ENCODE data around the gene SETD5.

SETD5 gene

DNA sequence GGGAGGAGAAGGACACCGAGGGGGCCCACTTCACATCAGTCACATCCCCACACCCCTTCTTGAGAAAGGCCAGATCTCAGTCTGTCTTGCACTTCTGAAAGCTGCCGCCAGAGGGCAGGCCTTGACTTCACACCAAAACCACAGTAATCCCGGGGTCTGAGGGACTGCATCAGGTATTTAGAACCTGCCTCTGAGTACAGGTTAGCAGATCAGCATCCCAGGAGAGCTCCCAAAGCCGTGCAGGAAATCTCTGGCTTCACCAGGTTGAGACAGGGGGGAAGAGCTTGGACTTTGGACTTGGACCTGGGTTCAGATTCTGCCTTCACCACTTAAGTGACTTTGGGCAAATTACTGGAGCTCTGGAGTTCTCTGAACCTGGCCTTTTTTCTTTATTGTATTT, 105.9 kb downstream of the SETD5 start:
- TF ChIP-seq CTCF (conservative IDR thresholded peaks at IDR 0.05) (peak; percentile 87), ZFX (IDR thresholded peaks at IDR 0.05) (no peak)
- no peak overlapping the region for H3K27ac ChIP-seq

- TF ChIP-seq CTCF (conservative IDR thresholded peaks at IDR 0.05) (no peak), ZFX (IDR thresholded peaks at IDR 0.05) (no peak)
- H3K27ac ChIP-seq: no peak overlapping the region
Observed at GRCh38 chr3:9507586-9508578, 110.5 kb downstream of the SETD5 start.

DNA sequence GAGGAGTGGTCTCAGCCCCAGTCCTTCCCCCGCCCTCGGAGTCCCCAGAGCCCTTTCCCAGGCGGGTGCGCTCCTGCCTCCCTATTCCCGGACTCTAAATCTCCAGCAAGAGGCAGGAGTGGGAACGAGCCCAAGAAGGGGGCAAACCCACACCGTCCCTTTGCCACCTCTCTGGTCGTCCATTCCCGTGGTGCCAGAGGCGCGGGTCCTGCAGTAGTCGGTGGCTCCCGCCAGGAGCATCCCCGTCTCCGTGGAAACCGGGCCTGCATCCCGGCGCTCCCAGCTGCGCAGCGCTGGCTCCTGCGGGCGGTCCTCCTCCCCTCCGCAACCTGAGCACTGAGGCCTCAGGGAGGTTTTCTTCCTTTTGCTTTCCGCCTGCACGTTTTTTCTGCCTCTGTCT, 111.4 kb downstream of the SETD5 start:
- H3K27ac ChIP-seq: no peak overlapping the region
- TF ChIP-seq CTCF (conservative IDR thresholded peaks at IDR 0.05) (no peak), ZFX (IDR thresholded peaks at IDR 0.05) (no peak)

DNA sequence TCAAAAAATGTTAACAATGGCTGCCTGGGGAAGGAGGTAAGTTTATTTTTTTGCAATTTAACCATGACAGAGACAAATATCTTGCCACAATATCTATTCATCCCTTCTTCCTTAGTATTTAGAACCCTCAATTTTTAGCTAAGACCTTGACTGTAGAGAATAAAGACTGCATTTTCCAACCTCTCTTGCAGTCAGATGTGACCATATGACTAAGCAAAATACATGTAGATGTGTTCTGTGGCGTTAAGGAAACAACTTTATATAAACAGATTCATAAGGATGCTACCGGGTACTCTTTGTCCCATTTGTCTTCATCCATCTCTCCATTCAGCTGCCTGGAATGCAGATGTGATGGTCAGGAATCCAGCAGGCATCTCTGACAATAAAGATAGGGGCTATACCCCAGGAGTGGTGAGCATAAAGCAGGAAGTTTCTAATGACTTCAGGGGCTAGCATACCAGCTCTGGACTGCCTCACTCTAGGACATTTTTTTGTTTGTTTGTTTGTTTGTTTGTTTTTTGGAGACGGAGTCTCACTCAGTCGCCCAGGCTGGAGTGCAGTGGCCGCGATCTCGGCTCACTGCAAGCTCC, 115.1 kb downstream of the SETD5 start:
- no peak overlapping the region for H3K27ac ChIP-seq
- TF ChIP-seq CTCF (conservative IDR thresholded peaks at IDR 0.05) (no peak), ZFX (IDR thresholded peaks at IDR 0.05) (no peak)

DNA sequence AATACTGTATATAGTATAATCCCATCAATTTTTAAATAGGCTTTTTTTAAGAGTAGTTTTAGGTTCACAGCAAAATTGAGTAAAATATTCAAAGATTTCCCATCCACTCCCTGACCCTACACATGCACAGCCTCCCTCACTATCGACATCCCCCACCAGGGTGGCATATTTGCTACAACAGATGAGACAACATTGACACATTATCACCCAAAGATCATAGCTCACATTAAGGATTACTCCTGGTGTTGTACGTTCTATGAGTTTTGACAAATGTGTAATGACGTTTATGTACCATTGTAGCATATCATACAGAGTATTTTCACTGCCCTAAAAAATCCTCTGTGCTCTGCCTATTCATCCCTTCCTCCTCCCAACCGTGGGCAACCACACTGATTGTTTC, 116.9 kb downstream of the SETD5 start:
- TF ChIP-seq CTCF (conservative IDR thresholded peaks at IDR 0.05) (no peak), ZFX (IDR thresholded peaks at IDR 0.05) (no peak)
- H3K27ac ChIP-seq: no peak overlapping the region

- H3K27ac ChIP-seq: no peak overlapping the region
Observed at GRCh38 chr3:9514956-9515355, 117.5 kb downstream of the SETD5 start.

More at GRCh38 chr3:9514956-9515355, 117.5 kb downstream of the SETD5 start:
- TF ChIP-seq ZFX (IDR thresholded peaks at IDR 0.05) (no peak), CTCF (conservative IDR thresholded peaks at IDR 0.05) (no peak)
